NCI-H748 (cell line): ENCODE data around the gene MS4A6E.
"Not testable (repeated sequence)": the region's sequence is repeated elsewhere in the genome, so short reads cannot be mapped to it uniquely, and the experiment has no call there.

Source experiments
- DNase-seq: peaks from one replicate; lab custom pipeline; 2025; ENCODE audit not compliant: unreplicated experiment; lab: John Stamatoyannopoulos, UW

Gene MS4A6E

GRCh38 chr11:60334005-60334620, 7.1 kb downstream of the MS4A6E start:
- DNase-seq = peak; percentile 71

- no peak for DNase-seq
Measured at GRCh38 chr11:60336767-60337391, 9.8 kb downstream of the MS4A6E start.

GRCh38 chr11:60338053-60338452, 11.0 kb downstream of the MS4A6E start:
- no peak for DNase-seq

- DNase-seq = no peak
Measured at GRCh38 chr11:60339356-60339755, 12.3 kb downstream of the MS4A6E start.

- peak; percentile 51 for DNase-seq
Measured at GRCh38 chr11:60343094-60343704, 16.1 kb downstream of the MS4A6E start.

GRCh38 chr11:60344146-60344545, 17.1 kb downstream of the MS4A6E start:
- DNase-seq = no peak

GRCh38 chr11:60345489-60345888, 18.4 kb downstream of the MS4A6E start:
- peak; percentile 57 for DNase-seq

- DNase-seq = no peak
Measured at GRCh38 chr11:60347084-60347797, 20.2 kb downstream of the MS4A6E start.

- DNase-seq = peak; percentile 31
Measured at GRCh38 chr11:60348116-60348515, 21.1 kb downstream of the MS4A6E start.

GRCh38 chr11:60349990-60350389, 22.9 kb downstream of the MS4A6E start:
- no peak for DNase-seq

GRCh38 chr11:60357771-60358170, 30.7 kb downstream of the MS4A6E start:
- no peak for DNase-seq

GRCh38 chr11:60360621-60361020, 33.6 kb downstream of the MS4A6E start:
- DNase-seq = peak; percentile 14

GRCh38 chr11:60362241-60362640, 35.2 kb downstream of the MS4A6E start:
- no peak for DNase-seq

- peak; percentile 95 for DNase-seq
Measured at GRCh38 chr11:60363542-60364470, 36.8 kb downstream of the MS4A6E start.

GRCh38 chr11:60366262-60366904, 39.3 kb downstream of the MS4A6E start:
- not testable (repeated sequence) for DNase-seq

- peak; percentile 7 for DNase-seq
Measured at GRCh38 chr11:60367009-60367408, 40.0 kb downstream of the MS4A6E start.

- no peak for DNase-seq
Measured at GRCh38 chr11:60367896-60368295, 40.8 kb downstream of the MS4A6E start.

GRCh38 chr11:60370252-60370810, 43.3 kb downstream of the MS4A6E start:
- no peak for DNase-seq

GRCh38 chr11:60370811-60371298, 43.8 kb downstream of the MS4A6E start:
- DNase-seq = peak; percentile 99

GRCh38 chr11:60371386-60371785, 44.3 kb downstream of the MS4A6E start:
- no peak for DNase-seq
